HCT116 (cell line): Measurements from ENCODE around the gene COL4A1. TPM values are rescaled to one million over a fixed set of nuclear protein-coding genes. Genes with fewer than 3 reads are reported as not detected.

Experiments used
- ATAC-seq: fragments of 200-7000 bp; cut with Tn5 transposase; 2 replicates; pipeline ENCODE4 v1.9.1; 2020; ENCODE audit warnings: mild to moderate bottlenecking, moderate library complexity
- BruUV-seq: library from RNA; stranded (reverse); fragments of 400-500 nt; replicated peaks from 2 replicates; lab custom pipeline; 2021; lab: Mats Ljungman, UMichigan
- CTCF ChIA-PET: fragments of 300-600 bp; sonication (Branson Sonifier 250); formaldehyde crosslinking; loops from one replicate; lab custom pipeline; 2021; ENCODE audit warnings: antibody characterized with exemption; lab: Charles Lee
- POLR2A ChIA-PET: fragments of 300-600, 350-600 bp; sonication (Branson Sonifier 250); formaldehyde crosslinking; loops from one replicate; lab custom pipeline; 2021; ENCODE audit warnings: antibody characterized with exemption; lab: Charles Lee
- RAD21 ChIA-PET, 2 experiments: fragments of 300-600 bp; sonication (Branson Sonifier 250); formaldehyde crosslinking; loops; one replicate each; lab custom pipeline; 2023; ENCODE audit warnings: low total read pairs in 2 of 2; ENCODE audit not compliant: uncharacterized antibody in 2 of 2, unreplicated experiment in 2 of 2, low non-redundant PET in 1 of 2; lab: Charles Lee
- DNase-seq: peaks from one replicate; pipeline ENCODE4 v3.0.0-alpha.2; 2010; ENCODE audit warnings: low read depth, low spot score
- H2AFZ ChIP-seq: fragments of 200-600 bp; shearing (Covaris generic), sonication (generic); 2 replicates; pipeline ENCODE4 v1.6.1; 2017; ENCODE audit warnings: low read depth, mixed run types, mixed read lengths, antibody characterized with exemption, low read length; ENCODE audit not compliant: poor library complexity, severe bottlenecking
- H3K27ac ChIP-seq: 2 replicates; pipeline ENCODE4 v1.5.1; 2012; ENCODE audit warnings: low read depth, low read length
- H3K27me3 ChIP-seq: fragments of 200-600 bp; sonication (generic); 2 replicates; pipeline ENCODE4 v1.6.1; 2016; ENCODE audit warnings: mixed run types, low read length, mixed read lengths; ENCODE audit not compliant: insufficient read depth
- H3K36me3 ChIP-seq, 2 experiments: fragments of 200-500 bp in 1 of 2; fragments of 200-600 bp in 1 of 2; sonication (Bioruptor generic) in 1 of 2; sonication (generic) in 1 of 2; 2 replicates each; pipeline versions ENCODE4 v1.5.1 to v1.6.1; 2014 to 2016; ENCODE audit warnings: low read length in 2 of 2, inconsistent platforms in 1 of 2, mixed read lengths in 1 of 2, mixed run types in 1 of 2; ENCODE audit not compliant: insufficient read depth in 2 of 2, control insufficient read depth in 1 of 2
- H3K4me1 ChIP-seq, 2 experiments: fragments of 200-600 bp in 1 of 2; sonication (generic) in 1 of 2; 2 replicates each; pipeline versions ENCODE4 v1.5.1 to v1.6.1; 2012 to 2017; ENCODE audit warnings: low read length in 2 of 2, inconsistent platforms in 1 of 2, mild to moderate bottlenecking in 1 of 2, mixed read lengths in 1 of 2, mixed run types in 1 of 2, moderate library complexity in 1 of 2; ENCODE audit not compliant: insufficient read depth in 2 of 2, control insufficient read depth in 1 of 2
- H3K4me2 ChIP-seq: fragments of 200-600 bp; sonication (generic); 2 replicates; pipeline ENCODE4 v1.6.1; 2017; ENCODE audit warnings: mixed run types, low read length, mixed read lengths
- H3K4me3 ChIP-seq, 2 experiments: fragments of 200-600 bp in 1 of 2; sonication (generic) in 1 of 2; replicated peaks in 1 of 2; 2 replicates each; pipeline ENCODE4 v1.5.1; 2011 to 2016; ENCODE audit warnings: low read length in 2 of 2, control low read depth in 1 of 2, low read depth in 1 of 2, mild to moderate bottlenecking in 1 of 2, mixed read lengths in 1 of 2, mixed run types in 1 of 2
- H3K79me2 ChIP-seq: fragments of 200-600 bp; sonication (generic); 2 replicates; pipeline ENCODE4 v1.6.1; 2017; ENCODE audit warnings: mild to moderate bottlenecking, mixed run types, low read length, moderate library complexity, mixed read lengths; ENCODE audit not compliant: insufficient read depth
- H3K9ac ChIP-seq: fragments of 200-600 bp; sonication (generic); 2 replicates; pipeline ENCODE4 v1.6.1; 2016; ENCODE audit warnings: low read length, mixed read lengths
- H3K9me2 ChIP-seq: fragments of 200-600 bp; sonication (generic), shearing (Covaris generic); 2 replicates; pipeline ENCODE4 v1.6.1; 2017; ENCODE audit warnings: mixed run types, mild to moderate bottlenecking, moderate library complexity; ENCODE audit not compliant: insufficient read depth
- H3K9me3 ChIP-seq, 2 experiments: fragments of 200-500 bp in 1 of 2; fragments of 200-600 bp in 1 of 2; sonication (Bioruptor generic) in 1 of 2; sonication (generic) in 1 of 2; 2 replicates each; pipeline ENCODE4 v1.6.1; 2014 to 2017; ENCODE audit warnings: low read length in 2 of 2, mixed read lengths in 2 of 2, inconsistent platforms in 1 of 2, low read depth in 1 of 2, mild to moderate bottlenecking in 1 of 2, mixed run types in 1 of 2, moderate library complexity in 1 of 2; ENCODE audit not compliant: control insufficient read depth in 1 of 2, insufficient read depth in 1 of 2
- H4K20me1 ChIP-seq: fragments of 200-600 bp; sonication (generic), shearing (Covaris generic); 2 replicates; pipeline ENCODE4 v1.6.1; 2017; ENCODE audit warnings: mixed run types, mild to moderate bottlenecking, moderate library complexity; ENCODE audit not compliant: insufficient read depth
- CEBPB ChIP-seq: IDR thresholded peaks from 2 replicates; pipeline ENCODE4 v1.6.1; 2012; ENCODE audit warnings: low read depth
- EGR1 ChIP-seq: IDR thresholded peaks from 2 replicates; pipeline ENCODE4 v1.6.1; 2012; ENCODE audit warnings: low read depth
- ELF1 ChIP-seq: IDR thresholded peaks from 2 replicates; pipeline ENCODE4 v1.6.1; 2012; ENCODE audit warnings: low read depth, borderline replicate concordance
- FOSL1 ChIP-seq: IDR thresholded peaks from 2 replicates; pipeline ENCODE4 v1.6.1; 2012; ENCODE audit warnings: low read depth
- JUND ChIP-seq: IDR thresholded peaks from 2 replicates; pipeline ENCODE4 v1.6.1; 2012
- POLR2A ChIP-seq: IDR thresholded peaks from 2 replicates; pipeline ENCODE4 v1.7.0; 2011; ENCODE audit warnings: borderline replicate concordance; ENCODE audit not compliant: insufficient read depth, insufficient read length; ENCODE audit errors: extremely low read depth
- POLR2AphosphoS5 ChIP-seq: IDR thresholded peaks from 2 replicates; pipeline ENCODE4 v1.6.1; 2011; ENCODE audit warnings: mild to moderate bottlenecking, low read depth, low read length, moderate library complexity
- SIN3A ChIP-seq: IDR thresholded peaks from 2 replicates; pipeline ENCODE4 v1.6.1; 2012; ENCODE audit warnings: low read depth
- SP1 ChIP-seq: IDR thresholded peaks from 2 replicates; pipeline ENCODE4 v1.6.1; 2012; ENCODE audit warnings: low read depth
- SRF ChIP-seq: IDR thresholded peaks from 2 replicates; pipeline ENCODE4 v1.6.1; 2012; ENCODE audit warnings: low read depth
- TCF7L2 ChIP-seq: IDR thresholded peaks from 2 replicates; pipeline ENCODE4 v1.7.0; 2011; ENCODE audit warnings: borderline replicate concordance, inconsistent platforms; ENCODE audit not compliant: insufficient read depth, insufficient read length; ENCODE audit errors: extremely low read depth
- YY1 ChIP-seq: IDR thresholded peaks from 2 replicates; pipeline ENCODE4 v1.6.1; 2011; ENCODE audit warnings: low read length, low read depth, moderate library complexity, mild to moderate bottlenecking; ENCODE audit not compliant: insufficient replicate concordance; ENCODE audit errors: extremely low read depth
- ZFX ChIP-seq: fragments of 450-650 bp; IDR thresholded peaks from 2 replicates; pipeline ENCODE4 v1.6.1; 2017
- intact Hi-C: fragments of 100-400 bp; cut with micrococcal nuclease; formaldehyde crosslinking; loops from 2 replicates; pipeline ENCODE4 v1.10.0; 2022
- total RNA-seq: library from RNA; stranded (reverse); gene quantifications from one replicate; pipeline ENCODE4 v1.2.1, GENCODE V29; 2021; ENCODE audit not compliant: unreplicated experiment
- TF ChIP-seq, protein P1 (sequence below): IDR thresholded peaks from 2 replicates; pipeline ENCODE4 v1.6.1; 2011; ENCODE audit warnings: mild to moderate bottlenecking, low read length, moderate library complexity; ENCODE audit not compliant: insufficient replicate concordance; ENCODE audit errors: extremely low read depth

Gene COL4A1
- total RNA-seq, 1 experiment from 2014 or later, result 0.57 TPM

DNA sequence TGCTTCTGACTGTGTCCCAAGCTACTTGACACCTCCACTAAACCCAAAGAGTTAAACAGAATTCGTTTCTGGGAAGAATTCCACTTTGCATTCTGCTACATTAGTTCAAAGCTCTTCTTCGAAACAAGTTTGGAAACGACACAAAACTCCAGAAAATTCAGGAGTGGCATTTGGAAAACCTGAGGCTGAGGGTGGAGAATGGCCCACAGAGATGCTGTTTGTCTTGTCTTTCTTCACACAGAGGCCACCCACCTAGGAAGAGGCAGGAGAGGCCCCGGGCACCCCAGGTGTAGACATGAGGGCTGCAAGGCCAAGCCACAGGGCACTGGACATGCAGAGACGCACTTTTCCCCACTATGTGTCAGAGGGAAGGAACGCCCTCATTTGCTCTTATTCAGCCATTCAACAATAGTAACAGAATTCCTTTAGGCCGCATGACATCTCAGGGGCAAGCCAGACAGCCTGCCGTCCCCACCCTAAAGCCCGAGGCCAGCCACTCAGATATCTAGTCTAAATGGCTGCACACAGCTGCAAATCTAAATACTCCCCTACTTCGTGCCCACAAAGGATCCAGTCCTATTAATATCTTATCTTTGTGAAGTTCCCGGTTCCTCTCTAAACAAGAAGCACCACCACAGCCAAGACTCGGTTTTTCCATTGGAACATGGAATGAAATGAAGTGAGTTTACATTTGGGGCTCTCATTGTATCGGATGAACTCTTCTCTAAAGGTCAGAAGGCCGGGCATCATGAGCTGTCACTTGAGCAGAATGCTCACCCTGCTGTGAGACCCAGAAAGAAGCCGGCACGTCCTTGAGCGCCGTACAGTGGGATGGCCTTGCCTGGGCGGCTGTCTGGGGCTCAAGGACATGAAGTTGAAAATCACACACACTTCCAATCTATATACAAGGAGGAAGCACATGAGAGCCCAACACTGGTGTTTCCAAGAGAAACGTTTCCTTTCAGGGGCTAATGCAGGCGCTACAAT, 19.8 kb downstream of the COL4A1 start:
- Histone ChIP-seq H3K36me3 (no peaks in the 10 kb centered on the region), H3K9me2 (no peaks in the 10 kb centered on the region)
- TF ChIP-seq ELF1 (no peak), POLR2AphosphoS5 (no peak)
- TF ChIP-seq, all 23 proteins: peak for 0
- BruUV-seq, result no TSS peak
- intact Hi-C loops, result no loop called here
- Histone ChIP-seq H3K27ac (no peak overlapping the region), H3K27me3 (peaks cover 7% of the 10 kb centered on the region), H3K4me3 (no peak overlapping the region), H3K79me2 (no peaks in the 10 kb centered on the region), H3K9me3 (no peaks in the 10 kb centered on the region), H3K4me2 (no peak overlapping the region), H4K20me1 (no peaks in the 10 kb centered on the region), H3K9ac (no peak overlapping the region), H3K4me1 (no peaks in the 10 kb centered on the region), H2AFZ (no peak overlapping the region)
- ChIA-PET POLR2A (no interaction called here), RAD21 (no interaction called here), CTCF (no interaction called here)
- no peak for DNase-seq
- no peak for ATAC-seq

DNA sequence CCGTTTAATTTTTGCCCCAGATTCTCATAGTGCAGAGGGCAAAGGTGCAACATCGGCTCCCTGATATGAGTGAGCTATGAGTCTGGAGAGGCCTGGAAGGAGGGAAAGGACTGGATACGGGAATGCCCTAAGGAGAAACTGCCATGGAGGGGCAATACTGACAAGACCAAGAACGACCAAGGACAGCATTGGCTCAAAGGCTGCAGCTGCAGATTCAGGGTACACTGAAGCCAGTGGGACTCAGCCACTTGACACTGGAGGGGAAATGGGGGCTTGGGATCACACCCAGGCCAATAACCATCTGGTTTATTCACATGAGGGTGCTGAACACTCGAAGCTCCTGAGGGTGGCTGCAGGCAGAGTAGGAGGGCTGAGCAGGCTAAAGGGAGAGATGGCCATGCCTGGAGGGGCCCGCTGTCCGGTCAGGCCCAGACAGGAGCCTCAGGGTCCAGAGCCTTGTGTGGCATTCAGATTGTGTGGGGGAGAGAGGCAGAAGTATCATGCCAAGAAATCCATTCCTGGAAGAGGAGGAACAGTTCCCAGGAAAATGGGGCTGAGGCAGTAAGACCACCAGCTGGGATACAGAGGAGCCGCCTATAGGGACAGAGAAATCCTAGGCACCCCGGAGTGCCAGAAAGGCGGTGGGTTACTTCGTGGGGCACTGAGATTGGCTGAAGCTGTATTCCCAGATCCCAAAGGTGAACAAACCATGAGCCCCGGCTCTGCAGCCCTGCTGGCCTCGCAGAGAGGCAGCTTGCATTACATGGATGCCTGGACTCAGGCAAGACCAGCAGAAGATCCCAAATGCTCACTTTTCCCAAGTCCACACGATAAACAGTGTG, 20.7 kb downstream of the COL4A1 start:
- TF ChIP-seq CEBPB (no peak), ZFX (no peak), EGR1 (no peak), SRF (no peak), YY1 (no peak), SP1 (no peak), FOSL1 (no peak), JUND (no peak), POLR2A (no peak), SIN3A (no peak), TCF7L2 (no peak)
- TF ChIP-seq, protein P1, sequence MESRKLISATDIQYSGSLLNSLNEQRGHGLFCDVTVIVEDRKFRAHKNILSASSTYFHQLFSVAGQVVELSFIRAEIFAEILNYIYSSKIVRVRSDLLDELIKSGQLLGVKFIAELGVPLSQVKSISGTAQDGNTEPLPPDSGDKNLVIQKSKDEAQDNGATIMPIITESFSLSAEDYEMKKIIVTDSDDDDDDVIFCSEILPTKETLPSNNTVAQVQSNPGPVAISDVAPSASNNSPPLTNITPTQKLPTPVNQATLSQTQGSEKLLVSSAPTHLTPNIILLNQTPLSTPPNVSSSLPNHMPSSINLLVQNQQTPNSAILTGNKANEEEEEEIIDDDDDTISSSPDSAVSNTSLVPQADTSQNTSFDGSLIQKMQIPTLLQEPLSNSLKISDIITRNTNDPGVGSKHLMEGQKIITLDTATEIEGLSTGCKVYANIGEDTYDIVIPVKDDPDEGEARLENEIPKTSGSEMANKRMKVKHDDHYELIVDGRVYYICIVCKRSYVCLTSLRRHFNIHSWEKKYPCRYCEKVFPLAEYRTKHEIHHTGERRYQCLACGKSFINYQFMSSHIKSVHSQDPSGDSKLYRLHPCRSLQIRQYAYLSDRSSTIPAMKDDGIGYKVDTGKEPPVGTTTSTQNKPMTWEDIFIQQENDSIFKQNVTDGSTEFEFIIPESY, result no peak
- TF ChIP-seq, all 23 proteins: peak for 0
- POLR2A ChIA-PET, result no interaction called here
- no peaks in the 10 kb centered on the region for H3K4me1 ChIP-seq
- CTCF ChIA-PET, result no interaction called here
- intact Hi-C loops, result no loop called here
- ATAC-seq (no peak), DNase-seq (no peak)
- no peaks in the 10 kb centered on the region for H3K36me3 ChIP-seq
- no peaks in the 10 kb centered on the region for H3K79me2 ChIP-seq
- no peaks in the 10 kb centered on the region for H3K9me3 ChIP-seq
- no peak overlapping the region for H3K4me3 ChIP-seq
- no peak overlapping the region for H3K27ac ChIP-seq
- H4K20me1 ChIP-seq, result no peaks in the 10 kb centered on the region
- H2AFZ ChIP-seq, result no peak overlapping the region
- no peaks in the 10 kb centered on the region for H3K9me2 ChIP-seq
- no peak overlapping the region for H3K9ac ChIP-seq
- no TSS peak for BruUV-seq
- RAD21 ChIA-PET, result no interaction called here
- H3K4me2 ChIP-seq, result no peak overlapping the region
- peaks cover 4% of the 10 kb centered on the region; the same call in 1 of the 2 replicates for H3K27me3 ChIP-seq
